Fibroblast of peridontal ligament (primary cell): ENCODE data around the gene DST.

ENCODE experiments used
- DNase-seq: peaks from one replicate; pipeline ENCODE4 v3.0.0-alpha.2; 2010; ENCODE audit errors: extremely low read depth

The DST gene

DNA sequence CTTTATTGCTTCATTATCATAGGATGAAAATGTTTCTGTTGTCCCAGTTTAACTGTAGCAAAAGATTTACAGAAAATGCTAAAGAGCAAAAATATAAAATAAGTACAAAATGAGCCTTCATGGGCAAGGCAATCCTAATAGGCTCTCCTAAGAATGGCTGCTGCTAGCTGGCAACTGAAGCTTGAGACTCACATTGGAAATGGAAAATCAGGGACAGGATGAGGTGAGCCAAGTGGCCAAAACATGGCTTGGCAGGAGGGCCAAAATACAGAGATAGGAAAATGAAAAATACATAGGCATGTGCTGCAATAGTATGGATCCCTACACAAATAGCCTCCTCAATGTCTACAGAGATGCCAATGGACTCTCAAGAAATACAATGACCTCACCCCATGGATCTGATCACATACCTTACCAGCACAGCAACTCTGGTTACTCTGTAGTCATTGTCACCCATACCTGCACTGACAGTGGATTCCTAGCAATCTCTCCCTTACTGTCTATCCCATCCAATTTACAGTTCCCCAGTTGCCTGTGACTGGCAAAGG is 105.4 kb downstream of the DST start:
- DNase-seq = no peak

DNA sequence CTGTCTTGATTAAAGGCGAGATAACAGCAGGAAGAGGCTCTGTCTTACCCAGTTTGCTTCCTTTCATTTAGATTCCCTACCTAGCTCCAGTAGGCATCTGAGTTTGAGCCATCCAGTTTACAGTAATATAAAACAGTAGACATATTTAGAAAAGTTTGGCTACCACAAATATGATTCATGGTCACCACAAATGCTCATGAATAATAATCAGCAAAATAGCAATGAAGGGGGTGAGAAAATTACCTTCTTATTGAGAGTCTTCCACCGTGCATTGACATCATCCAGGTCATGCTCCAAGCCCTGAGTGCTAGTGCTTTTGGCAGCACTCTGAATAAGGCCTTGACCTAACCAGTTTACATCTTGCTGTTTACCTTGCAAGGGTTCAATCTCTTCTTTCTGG is 106.2 kb downstream of the DST start:
- peak; percentile 28 for DNase-seq

GRCh38 chr6:56535626-56536025 is 107.1 kb downstream of the DST start:
- no peak for DNase-seq

DNA sequence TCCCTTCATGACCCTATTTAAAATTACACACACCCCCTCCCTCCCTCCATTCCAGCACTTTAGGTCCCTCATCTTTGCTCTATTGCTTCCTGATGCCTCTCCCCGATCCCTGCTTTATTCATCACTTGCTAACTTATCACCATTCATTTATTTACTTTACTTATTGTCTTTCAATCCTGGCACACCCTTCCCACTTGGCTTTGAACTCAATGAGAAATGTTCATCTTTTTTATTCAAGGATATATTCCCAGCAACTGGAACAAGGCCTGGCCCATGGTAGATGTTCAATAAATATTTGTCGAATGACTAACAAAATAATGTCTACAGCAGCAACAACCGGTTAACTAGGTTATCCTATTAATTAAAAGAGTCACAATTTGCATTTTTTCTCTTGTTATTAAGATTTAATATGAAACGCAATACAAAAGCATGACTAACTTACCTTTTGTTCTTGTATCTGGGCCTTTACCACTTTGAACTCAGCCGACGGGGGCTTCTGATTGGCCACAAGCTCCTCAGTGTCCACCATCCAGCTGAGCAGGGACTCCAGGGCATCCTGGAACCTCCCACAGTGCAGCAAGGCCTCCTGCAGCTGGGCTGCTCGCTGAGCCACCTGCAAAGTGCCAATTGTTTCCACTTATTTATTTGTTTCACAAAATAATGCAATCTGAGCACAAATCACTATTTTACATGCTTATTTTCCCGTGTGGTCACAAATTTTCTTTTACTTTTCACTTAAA is 107.8 kb downstream of the DST start:
- no peak for DNase-seq

DNA sequence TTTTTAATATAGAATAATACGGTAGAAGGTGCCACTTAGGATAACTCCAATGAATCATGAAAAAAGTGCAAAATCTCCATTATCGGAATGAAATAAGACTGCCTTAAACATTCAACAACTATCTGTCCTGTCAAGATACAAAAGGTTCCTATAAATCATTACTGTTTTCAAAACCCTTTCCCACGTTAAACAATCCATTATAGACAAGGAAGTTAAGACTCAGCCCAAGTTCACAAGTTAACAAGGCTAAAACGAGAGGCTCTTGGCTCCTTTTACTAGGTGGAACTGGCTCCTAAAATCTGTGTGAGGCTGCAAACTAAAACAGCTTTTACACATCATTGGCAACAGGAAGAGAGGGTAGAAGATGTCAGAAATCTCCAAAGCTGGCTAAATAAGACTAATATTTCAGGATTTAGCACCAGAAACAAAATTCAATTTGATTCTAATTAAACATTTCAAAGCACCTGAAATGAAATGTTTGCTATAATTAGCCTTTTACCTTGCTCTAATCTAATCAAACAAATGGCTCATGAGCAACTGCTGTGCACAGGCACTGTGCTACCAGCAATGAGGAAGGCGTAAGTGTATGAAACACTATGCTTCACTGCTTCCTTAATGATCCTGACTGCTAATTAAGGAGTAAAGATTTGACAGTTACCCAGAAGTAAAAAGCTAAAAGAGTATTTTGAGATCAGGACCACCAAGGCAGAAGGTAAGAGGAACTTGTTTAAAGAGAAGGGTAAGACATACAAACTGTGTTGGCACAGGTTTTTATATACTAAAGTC is 109.7 kb downstream of the DST start:
- DNase-seq = no peak

GRCh38 chr6:56531839-56532595 is 110.7 kb downstream of the DST start:
- DNase-seq = no peak

GRCh38 chr6:56529594-56530191 is 113.0 kb downstream of the DST start:
- DNase-seq = peak; percentile 67

DNA sequence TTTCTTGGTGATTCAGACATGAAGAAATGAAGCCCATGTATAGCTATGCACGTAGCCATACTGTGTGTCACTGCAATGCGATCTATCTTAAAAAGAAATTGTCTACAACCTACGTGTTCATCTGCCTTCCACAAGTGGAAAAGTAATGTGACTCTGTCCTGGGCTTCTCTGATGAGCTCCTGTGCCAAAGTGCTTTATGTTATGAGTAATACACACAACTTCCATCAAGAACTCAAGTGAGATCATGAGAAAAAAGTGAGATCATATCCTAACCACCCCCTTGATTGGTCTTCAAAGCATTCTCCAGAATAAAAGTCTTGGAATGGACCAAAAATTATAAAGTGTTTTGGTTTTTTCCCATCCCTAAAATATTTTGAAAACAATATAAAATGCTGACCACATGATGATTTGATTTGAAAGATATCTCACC is 114.3 kb downstream of the DST start:
- DNase-seq = peak; percentile 97

- no peak for DNase-seq
Measured at GRCh38 chr6:56527934-56528333, 114.8 kb downstream of the DST start.

DNA sequence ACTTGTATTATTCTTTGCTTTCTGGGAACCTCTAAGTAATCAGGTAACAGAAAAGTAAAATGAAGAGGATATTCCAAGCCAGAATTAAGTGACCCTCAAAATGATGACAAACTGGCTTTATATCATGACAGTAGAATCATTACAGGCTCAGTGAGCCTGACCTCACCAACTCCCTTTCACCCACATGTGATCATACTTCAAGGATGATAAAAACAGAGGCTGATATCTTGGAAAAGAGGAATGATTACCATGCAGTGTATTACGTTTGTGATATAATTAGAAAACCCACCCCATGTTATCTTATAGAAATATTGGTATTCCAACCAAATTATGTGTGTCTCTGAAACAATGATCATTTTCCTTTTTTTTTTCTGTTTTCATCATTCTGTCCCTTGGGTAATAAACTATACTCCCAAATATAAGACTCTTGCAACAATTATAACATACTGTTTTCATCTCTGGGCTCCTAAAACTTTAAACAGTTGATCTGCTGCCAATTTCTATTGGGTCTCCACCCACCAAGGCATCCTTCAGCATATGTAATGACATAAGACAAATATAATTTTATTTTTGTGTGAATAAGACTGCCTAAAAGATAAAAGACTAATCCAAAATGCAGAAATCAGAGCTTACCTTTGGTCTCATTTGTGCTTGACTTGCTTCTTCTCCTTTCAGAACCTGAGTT is 115.7 kb downstream of the DST start:
- peak; percentile 60 for DNase-seq

- no peak for DNase-seq
Measured at GRCh38 chr6:56525974-56526789, 116.5 kb downstream of the DST start.

DNA sequence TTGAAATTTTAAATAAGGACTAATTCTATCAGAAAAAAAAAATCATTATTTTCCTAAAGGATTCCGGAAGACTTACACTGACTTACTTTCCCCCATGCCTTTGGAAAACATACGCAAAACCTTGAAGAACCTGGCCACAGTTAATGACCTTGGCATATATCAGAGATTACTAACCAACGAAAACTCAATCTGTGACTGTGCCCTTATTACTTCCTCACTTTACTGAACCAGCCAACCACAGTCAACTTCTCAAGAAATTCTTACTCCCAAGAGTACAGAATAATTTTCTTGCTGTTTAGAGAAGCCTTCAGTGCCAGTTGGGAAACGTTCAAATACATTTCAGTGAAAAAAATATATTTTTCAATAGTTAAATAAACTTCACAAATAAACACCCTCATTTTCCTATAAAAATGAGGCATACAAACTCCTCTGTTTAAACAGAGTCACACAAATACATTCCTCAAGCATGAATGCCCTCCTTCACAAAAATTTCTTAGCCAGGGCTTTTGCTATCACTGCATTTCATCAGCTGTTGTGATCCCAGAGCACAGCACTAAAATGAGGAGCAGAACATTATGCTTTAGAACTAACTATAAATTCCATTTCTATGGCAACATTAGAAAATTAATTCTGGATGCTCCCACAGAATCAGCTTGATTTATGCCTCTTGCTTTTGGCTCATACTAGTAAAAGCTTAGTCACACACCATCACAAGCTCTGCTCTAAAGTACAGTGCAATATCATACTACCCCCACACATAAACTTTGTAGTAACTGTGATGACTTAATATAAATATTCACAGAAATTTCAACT is 117.6 kb downstream of the DST start:
- DNase-seq = peak; percentile 98

DNA sequence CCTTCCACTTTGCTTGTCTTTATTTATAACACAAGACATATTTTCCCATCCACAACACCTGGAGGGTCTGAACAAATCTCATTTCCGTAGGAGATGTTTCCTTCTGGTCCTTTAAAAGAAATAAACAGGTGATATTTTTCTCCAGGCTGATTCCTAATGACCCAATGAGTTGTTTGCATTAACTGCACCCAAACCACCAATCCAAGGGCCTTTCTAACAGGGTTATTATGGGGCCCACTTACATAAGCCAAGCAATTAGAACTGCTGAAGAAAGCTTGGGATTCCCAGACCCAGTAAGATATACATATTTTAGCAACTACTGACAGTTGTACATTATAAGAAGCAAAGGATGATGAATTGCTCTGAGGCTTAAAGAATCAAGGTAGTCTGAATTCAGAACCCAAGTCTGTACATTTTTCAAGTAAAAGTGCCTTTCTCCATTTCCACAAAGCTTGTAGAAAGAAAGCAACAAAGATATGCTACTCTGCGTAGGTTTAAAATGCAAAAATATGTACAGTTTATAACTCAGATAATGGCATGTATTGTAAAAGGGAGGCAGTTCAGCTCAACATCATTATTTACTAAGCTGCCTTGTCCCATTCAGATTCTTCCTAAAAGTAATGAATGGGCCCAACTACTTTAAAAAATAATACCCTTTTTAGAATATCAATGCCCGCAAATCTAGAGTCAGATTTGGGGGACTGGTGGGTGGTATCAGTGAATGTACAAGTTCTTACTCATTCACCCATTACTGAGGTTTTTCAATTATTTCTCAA is 120.0 kb downstream of the DST start:
- no peak for DNase-seq

GRCh38 chr6:56521976-56522375 is 120.7 kb downstream of the DST start:
- no peak for DNase-seq

DNA sequence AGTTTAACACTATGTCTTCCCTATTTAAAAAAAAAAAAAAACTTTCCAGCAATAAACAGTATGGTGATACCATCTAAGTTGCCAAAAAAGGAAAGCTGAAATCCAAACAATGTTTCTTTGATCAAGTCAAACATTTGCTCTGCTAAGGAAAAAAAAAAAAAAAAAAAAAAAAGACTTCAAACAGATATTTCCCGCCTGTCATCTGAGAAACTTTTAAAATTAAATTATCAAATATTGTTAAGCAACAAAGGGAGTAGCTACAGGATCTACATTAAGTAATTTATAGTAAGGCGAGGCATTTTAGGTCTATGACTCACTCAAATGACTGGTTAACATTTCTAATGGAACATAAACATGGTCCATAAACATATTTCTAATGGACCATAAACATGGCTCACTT is 121.2 kb downstream of the DST start:
- DNase-seq = no peak

GRCh38 chr6:56520218-56520617 is 122.5 kb downstream of the DST start:
- DNase-seq = no peak

DNA sequence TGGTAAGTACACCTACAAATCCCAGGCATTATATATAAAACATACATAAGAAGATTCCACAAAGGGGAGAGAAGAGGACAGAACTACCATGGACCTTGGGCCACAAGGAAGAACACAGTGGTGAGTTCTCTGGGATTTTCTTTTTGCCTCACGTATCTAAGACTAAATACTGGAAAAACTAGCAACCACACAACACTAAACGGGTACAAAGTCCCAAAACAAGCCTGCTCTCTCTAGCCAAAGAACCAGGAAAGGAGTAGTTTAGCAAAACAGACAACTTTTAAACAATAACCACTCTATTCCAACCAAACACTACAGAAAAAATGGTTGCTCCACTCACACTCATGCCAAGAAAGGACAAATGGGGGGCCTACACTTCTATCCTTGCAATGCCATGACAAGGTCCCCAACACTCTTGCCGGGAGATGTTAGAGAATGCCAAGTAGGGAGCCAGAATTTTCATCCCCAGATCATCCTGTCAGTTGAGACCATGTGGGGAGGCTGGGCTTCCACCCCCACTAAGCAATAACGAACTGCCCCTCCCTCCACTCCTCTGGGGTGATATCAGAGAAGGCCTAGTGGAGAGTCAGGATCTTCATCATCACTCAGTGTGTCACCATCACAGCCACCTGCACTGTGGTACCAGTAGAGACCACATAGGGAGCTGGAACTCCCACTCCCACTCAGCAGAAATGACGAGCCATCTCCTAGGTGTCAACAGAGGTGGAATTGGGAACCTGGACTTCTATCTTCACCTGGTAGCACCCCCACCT is 123.5 kb downstream of the DST start:
- no peak for DNase-seq
